WTC11 (cell line): Measurements from ENCODE around the gene GGCX. TPM values are rescaled to one million over a fixed set of nuclear protein-coding genes. Genes with fewer than 3 reads are reported as not detected.

Experiments
- ATAC-seq: fragments of 200-7000 bp; cut with Tn5 transposase; 2 replicates; pipeline ENCODE4 v1.10.0; 2021; ENCODE audit warnings: mild to moderate bottlenecking, moderate library complexity
- CTCF ChIA-PET: fragments of 300-600 bp; sonication (Branson Sonifier 250); formaldehyde crosslinking; loops from one replicate; lab custom pipeline; 2021; ENCODE audit warnings: antibody characterized with exemption; lab: Charles Lee
- POLR2A ChIA-PET: fragments of 350-600 bp; sonication (Branson Sonifier 250); formaldehyde crosslinking; loops from one replicate; lab custom pipeline; 2021; ENCODE audit warnings: antibody characterized with exemption; lab: Charles Lee
- DNase-seq: peaks from one replicate; pipeline ENCODE4 v3.0.0; 2021; ENCODE audit warnings: low spot score
- H3K27ac Mint-ChIP-seq: 2 replicates; pipeline ENCODE4 v1.8.0; 2021; ENCODE audit warnings: mixed read lengths
- H3K27me3 Mint-ChIP-seq: 2 replicates; pipeline ENCODE4 v1.8.0; 2021; ENCODE audit warnings: low read depth, mild to moderate bottlenecking, moderate library complexity, mixed read lengths
- H3K36me3 Mint-ChIP-seq: 2 replicates; pipeline ENCODE4 v1.8.0; 2021; ENCODE audit warnings: mixed read lengths
- H3K4me1 Mint-ChIP-seq: 2 replicates; pipeline ENCODE4 v1.8.0; 2022; ENCODE audit warnings: mixed read lengths
- H3K4me3 Mint-ChIP-seq: 2 replicates; pipeline ENCODE4 v1.8.0; 2021; ENCODE audit warnings: mild to moderate bottlenecking, moderate library complexity, mixed read lengths
- H3K9me3 Mint-ChIP-seq: 2 replicates; pipeline ENCODE4 v1.8.0; 2021; ENCODE audit warnings: mixed read lengths
- CREB1 ChIP-seq: sonication (generic); formaldehyde crosslinking; IDR thresholded peaks from 2 replicates; pipeline ENCODE4 v1.8.0; 2023; ENCODE audit warnings: mild to moderate bottlenecking, missing genetic modification reagents
- ELF4 ChIP-seq: sonication (generic); formaldehyde crosslinking; IDR thresholded peaks from 2 replicates; pipeline ENCODE4 v1.8.1; 2022; ENCODE audit warnings: low read depth, mild to moderate bottlenecking, moderate library complexity, missing genetic modification reagents
- EMX1 ChIP-seq: fragments of 250-450 bp; sonication (Bioruptor Pico); IDR thresholded peaks from 2 replicates; pipeline ENCODE4 v1.8.0; 2021; ENCODE audit warnings: mild to moderate bottlenecking
- GTF2I ChIP-seq: fragments of 250-450 bp; sonication (Bioruptor Pico); conservative IDR thresholded peaks from 2 replicates; pipeline ENCODE4 v1.4.0; 2021; ENCODE audit warnings: mild to moderate bottlenecking
- JUN ChIP-seq: sonication (generic); formaldehyde crosslinking; IDR thresholded peaks from 2 replicates; pipeline ENCODE4 v1.8.0; 2023; ENCODE audit warnings: mild to moderate bottlenecking, missing genetic modification reagents
- KAT7 ChIP-seq: sonication (generic); formaldehyde crosslinking; IDR thresholded peaks from 2 replicates; pipeline ENCODE4 v1.8.1; 2023; ENCODE audit warnings: missing genetic modification reagents, mild to moderate bottlenecking, borderline replicate concordance
- NFE2L1 ChIP-seq: sonication (generic); formaldehyde crosslinking; IDR thresholded peaks from 2 replicates; pipeline ENCODE4 v1.8.1; 2023; ENCODE audit warnings: missing genetic modification reagents
- NFYB ChIP-seq: sonication (generic); formaldehyde crosslinking; conservative IDR thresholded peaks from 2 replicates; pipeline ENCODE4 v1.8.0; 2022; ENCODE audit warnings: low read depth, missing genetic modification reagents
- OVOL2 ChIP-seq: fragments of 250-450 bp; sonication (Bioruptor Pico); IDR thresholded peaks from 2 replicates; pipeline ENCODE4 v1.9.0; 2021; ENCODE audit warnings: mild to moderate bottlenecking, borderline replicate concordance
- RELA ChIP-seq: sonication (generic); formaldehyde crosslinking; IDR thresholded peaks from 2 replicates; pipeline ENCODE4 v1.8.1; 2022; ENCODE audit warnings: missing genetic modification reagents, mild to moderate bottlenecking, borderline replicate concordance
- TCF7 ChIP-seq: sonication (generic); formaldehyde crosslinking; IDR thresholded peaks from 2 replicates; pipeline ENCODE4 v1.8.0; 2022; ENCODE audit warnings: mild to moderate bottlenecking, low read depth, missing genetic modification reagents, moderate library complexity
- ZNF138 ChIP-seq: sonication (generic); formaldehyde crosslinking; conservative IDR thresholded peaks from 2 replicates; pipeline ENCODE4 v1.8.1; 2022; ENCODE audit warnings: mild to moderate bottlenecking, moderate library complexity, missing genetic modification reagents
- ZNF232 ChIP-seq: sonication (generic); formaldehyde crosslinking; IDR thresholded peaks from 2 replicates; pipeline ENCODE4 v1.8.0; 2022; ENCODE audit warnings: mild to moderate bottlenecking, missing genetic modification reagents
- total RNA-seq: library from RNA; stranded (reverse); gene quantifications from 3 replicates; pipeline ENCODE4 v1.2.3, GENCODE V29; 2021
- TF ChIP-seq, protein P1 (sequence below): sonication (generic); formaldehyde crosslinking; IDR thresholded peaks from 2 replicates; pipeline ENCODE4 v1.8.0; 2022; ENCODE audit warnings: mild to moderate bottlenecking, missing genetic modification reagents
- TF ChIP-seq, protein P2 (sequence below): sonication (generic); formaldehyde crosslinking; IDR thresholded peaks from 2 replicates; pipeline ENCODE4 v1.8.0; 2023; ENCODE audit warnings: missing genetic modification reagents, mild to moderate bottlenecking, borderline replicate concordance
- TF ChIP-seq, protein P3 (sequence below): sonication (generic); formaldehyde crosslinking; IDR thresholded peaks from 2 replicates; pipeline ENCODE4 v1.8.1; 2023; ENCODE audit warnings: mild to moderate bottlenecking, missing genetic modification reagents, borderline replicate concordance
- TF ChIP-seq, protein P4 (sequence below): sonication (generic); formaldehyde crosslinking; IDR thresholded peaks from 2 replicates; pipeline ENCODE4 v1.8.0; 2022; ENCODE audit warnings: missing genetic modification reagents
- TF ChIP-seq, protein P5 (sequence below): sonication (generic); formaldehyde crosslinking; IDR thresholded peaks from 2 replicates; pipeline ENCODE4 v1.8.0; 2022; ENCODE audit warnings: mild to moderate bottlenecking, missing genetic modification reagents

GGCX gene
- total RNA-seq, 1 experiment from 2014 or later = 40.9 TPM

DNA sequence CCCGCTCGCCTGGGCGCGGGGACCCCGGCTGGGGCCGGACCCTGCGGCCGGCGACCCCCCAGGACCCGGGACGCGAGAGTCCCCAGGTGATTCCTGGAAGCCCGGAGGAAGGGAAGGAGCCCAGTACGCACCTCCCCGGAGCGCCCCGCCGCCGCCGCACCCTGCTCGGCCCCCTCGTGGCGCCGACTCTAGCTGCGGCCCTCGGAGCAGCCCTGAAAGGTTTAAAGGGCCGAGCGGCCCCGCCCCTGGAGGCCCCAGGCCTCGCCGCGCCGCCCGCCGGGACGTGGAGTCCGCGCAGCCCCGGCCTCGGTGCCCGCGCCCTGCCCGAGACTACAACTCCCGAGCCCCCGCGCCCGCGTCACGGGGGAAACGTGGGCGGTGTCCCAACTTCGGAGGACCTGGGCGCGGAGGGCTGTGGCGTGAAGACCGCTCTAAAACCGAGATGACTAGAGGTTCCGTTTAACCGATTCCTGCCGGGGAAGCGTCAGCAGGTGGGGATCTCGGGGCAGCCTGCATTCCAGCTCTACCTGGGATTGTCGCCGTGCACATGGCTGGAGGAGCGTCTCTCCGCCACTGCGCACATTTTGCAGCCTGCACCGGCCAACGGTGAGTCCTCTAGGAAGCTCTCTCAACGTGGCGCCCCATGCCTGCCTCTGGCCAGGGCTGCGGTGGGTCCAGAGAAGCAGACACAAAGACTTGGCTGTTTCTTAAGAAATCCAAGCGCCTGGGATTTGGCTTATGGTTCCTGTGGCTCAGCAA is 41.4 kb upstream of the GGCX start, which contains the start of gene TMEM150A (continued):
- TF ChIP-seq ZNF232 (CRISPR knock-in tag) (0 out of 2 replicates have a peak, but pooled peaks have one; percentile 74), JUN (CRISPR knock-in tag) (no peak), CREB1 (CRISPR knock-in tag) (no peak)
- TF ChIP-seq, protein P1, sequence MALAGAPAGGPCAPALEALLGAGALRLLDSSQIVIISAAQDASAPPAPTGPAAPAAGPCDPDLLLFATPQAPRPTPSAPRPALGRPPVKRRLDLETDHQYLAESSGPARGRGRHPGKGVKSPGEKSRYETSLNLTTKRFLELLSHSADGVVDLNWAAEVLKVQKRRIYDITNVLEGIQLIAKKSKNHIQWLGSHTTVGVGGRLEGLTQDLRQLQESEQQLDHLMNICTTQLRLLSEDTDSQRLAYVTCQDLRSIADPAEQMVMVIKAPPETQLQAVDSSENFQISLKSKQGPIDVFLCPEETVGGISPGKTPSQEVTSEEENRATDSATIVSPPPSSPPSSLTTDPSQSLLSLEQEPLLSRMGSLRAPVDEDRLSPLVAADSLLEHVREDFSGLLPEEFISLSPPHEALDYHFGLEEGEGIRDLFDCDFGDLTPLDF = no peak
- TF ChIP-seq, protein P2, sequence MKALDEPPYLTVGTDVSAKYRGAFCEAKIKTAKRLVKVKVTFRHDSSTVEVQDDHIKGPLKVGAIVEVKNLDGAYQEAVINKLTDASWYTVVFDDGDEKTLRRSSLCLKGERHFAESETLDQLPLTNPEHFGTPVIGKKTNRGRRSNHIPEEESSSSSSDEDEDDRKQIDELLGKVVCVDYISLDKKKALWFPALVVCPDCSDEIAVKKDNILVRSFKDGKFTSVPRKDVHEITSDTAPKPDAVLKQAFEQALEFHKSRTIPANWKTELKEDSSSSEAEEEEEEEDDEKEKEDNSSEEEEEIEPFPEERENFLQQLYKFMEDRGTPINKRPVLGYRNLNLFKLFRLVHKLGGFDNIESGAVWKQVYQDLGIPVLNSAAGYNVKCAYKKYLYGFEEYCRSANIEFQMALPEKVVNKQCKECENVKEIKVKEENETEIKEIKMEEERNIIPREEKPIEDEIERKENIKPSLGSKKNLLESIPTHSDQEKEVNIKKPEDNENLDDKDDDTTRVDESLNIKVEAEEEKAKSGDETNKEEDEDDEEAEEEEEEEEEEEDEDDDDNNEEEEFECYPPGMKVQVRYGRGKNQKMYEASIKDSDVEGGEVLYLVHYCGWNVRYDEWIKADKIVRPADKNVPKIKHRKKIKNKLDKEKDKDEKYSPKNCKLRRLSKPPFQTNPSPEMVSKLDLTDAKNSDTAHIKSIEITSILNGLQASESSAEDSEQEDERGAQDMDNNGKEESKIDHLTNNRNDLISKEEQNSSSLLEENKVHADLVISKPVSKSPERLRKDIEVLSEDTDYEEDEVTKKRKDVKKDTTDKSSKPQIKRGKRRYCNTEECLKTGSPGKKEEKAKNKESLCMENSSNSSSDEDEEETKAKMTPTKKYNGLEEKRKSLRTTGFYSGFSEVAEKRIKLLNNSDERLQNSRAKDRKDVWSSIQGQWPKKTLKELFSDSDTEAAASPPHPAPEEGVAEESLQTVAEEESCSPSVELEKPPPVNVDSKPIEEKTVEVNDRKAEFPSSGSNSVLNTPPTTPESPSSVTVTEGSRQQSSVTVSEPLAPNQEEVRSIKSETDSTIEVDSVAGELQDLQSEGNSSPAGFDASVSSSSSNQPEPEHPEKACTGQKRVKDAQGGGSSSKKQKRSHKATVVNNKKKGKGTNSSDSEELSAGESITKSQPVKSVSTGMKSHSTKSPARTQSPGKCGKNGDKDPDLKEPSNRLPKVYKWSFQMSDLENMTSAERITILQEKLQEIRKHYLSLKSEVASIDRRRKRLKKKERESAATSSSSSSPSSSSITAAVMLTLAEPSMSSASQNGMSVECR (CRISPR knock-in tag) = 0 out of 2 replicates have a peak, but pooled peaks have one; percentile 17
- TF ChIP-seq, protein P3, sequence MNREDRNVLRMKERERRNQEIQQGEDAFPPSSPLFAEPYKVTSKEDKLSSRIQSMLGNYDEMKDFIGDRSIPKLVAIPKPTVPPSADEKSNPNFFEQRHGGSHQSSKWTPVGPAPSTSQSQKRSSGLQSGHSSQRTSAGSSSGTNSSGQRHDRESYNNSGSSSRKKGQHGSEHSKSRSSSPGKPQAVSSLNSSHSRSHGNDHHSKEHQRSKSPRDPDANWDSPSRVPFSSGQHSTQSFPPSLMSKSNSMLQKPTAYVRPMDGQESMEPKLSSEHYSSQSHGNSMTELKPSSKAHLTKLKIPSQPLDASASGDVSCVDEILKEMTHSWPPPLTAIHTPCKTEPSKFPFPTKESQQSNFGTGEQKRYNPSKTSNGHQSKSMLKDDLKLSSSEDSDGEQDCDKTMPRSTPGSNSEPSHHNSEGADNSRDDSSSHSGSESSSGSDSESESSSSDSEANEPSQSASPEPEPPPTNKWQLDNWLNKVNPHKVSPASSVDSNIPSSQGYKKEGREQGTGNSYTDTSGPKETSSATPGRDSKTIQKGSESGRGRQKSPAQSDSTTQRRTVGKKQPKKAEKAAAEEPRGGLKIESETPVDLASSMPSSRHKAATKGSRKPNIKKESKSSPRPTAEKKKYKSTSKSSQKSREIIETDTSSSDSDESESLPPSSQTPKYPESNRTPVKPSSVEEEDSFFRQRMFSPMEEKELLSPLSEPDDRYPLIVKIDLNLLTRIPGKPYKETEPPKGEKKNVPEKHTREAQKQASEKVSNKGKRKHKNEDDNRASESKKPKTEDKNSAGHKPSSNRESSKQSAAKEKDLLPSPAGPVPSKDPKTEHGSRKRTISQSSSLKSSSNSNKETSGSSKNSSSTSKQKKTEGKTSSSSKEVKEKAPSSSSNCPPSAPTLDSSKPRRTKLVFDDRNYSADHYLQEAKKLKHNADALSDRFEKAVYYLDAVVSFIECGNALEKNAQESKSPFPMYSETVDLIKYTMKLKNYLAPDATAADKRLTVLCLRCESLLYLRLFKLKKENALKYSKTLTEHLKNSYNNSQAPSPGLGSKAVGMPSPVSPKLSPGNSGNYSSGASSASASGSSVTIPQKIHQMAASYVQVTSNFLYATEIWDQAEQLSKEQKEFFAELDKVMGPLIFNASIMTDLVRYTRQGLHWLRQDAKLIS (CRISPR knock-in tag) = no peak
- TF ChIP-seq, all 79 proteins: peak for 18

DNA sequence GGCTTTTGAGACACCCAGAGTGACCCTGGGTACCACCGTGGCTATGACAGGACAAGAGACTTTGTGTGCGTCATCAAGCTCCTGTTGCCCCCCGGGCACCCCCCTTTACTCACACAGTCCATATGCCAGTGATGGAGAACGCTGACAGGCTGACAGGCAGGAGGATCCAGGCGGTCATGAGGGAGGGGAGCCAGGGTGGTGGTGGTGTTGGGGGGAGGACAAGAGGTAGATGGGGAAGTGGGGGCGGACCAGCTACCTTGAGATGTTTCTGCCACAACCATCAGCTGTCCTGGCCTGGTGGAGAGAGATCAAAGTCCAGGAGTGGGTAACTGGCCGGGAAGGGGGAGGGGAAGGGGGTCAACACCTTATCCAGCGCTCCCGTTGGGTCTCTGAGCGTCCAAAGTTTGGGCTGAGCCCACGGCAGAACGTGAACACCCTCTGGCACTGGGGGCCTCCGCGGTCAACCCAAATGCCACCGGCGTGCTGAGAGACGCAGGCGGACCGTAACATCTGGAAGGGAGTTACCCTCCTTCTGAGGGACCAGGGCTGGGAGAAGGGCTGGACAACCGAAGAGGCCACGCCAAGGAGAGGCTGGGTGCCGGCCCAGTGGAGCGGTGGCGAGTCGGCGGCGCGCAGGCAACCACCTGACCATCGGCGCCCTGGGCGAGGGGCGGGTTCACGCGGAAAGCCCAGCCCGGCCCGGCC is 40.6 kb upstream of the GGCX start:
- peak; percentile 58 for DNase-seq
- CTCF ChIA-PET = interaction anchor here (1.6 to 2.0 kb wide), 2 partner anchors 10 to 36 kb away, joined by 7 to 11 read pairs; partner anchors contain the start of gene C2orf68

More for the DNA sequence above, 40.6 kb upstream of the GGCX start:
- POLR2A ChIA-PET = interaction anchor here (1.0 to 1.4 kb wide), 2 partner anchors 10 to 63 kb away, joined by 6 read pairs; partner anchors contain the start of genes C2orf68 and MAT2A
- Mint-ChIP-seq H3K27me3 (no peaks in the 10 kb centered on the region), H3K4me1 (peaks cover 18% of the 10 kb centered on the region), H3K4me3 (peak overlapping the region; percentile 86), H3K9me3 (no peaks in the 10 kb centered on the region), H3K36me3 (peaks cover 13% of the 10 kb centered on the region; the same call in 1 of the 2 replicates), H3K27ac (0 out of 2 replicates have a peak overlapping the region, but pooled peaks have one; percentile 15)
- peak; percentile 40 for ATAC-seq
- TF ChIP-seq ELF4 (CRISPR knock-in tag) (no peak), RELA (CRISPR knock-in tag) (peak; percentile 66; the same call in 1 of the 2 replicates), NFE2L1 (CRISPR knock-in tag) (0 out of 2 replicates have a peak, but pooled peaks have one; percentile 31), ZNF138 (CRISPR knock-in tag) (no peak), KAT7 (CRISPR knock-in tag) (0 out of 2 replicates have a peak, but pooled peaks have one; percentile 76), TCF7 (0 out of 2 replicates have a peak, but pooled peaks have one; percentile 29), EMX1 (CRISPR knock-in tag) (no peak), OVOL2 (CRISPR knock-in tag) (no peak), GTF2I (CRISPR knock-in tag) (no peak), NFYB (peak; percentile 10; the same call in 1 of the 2 replicates)
- TF ChIP-seq, protein P4, sequence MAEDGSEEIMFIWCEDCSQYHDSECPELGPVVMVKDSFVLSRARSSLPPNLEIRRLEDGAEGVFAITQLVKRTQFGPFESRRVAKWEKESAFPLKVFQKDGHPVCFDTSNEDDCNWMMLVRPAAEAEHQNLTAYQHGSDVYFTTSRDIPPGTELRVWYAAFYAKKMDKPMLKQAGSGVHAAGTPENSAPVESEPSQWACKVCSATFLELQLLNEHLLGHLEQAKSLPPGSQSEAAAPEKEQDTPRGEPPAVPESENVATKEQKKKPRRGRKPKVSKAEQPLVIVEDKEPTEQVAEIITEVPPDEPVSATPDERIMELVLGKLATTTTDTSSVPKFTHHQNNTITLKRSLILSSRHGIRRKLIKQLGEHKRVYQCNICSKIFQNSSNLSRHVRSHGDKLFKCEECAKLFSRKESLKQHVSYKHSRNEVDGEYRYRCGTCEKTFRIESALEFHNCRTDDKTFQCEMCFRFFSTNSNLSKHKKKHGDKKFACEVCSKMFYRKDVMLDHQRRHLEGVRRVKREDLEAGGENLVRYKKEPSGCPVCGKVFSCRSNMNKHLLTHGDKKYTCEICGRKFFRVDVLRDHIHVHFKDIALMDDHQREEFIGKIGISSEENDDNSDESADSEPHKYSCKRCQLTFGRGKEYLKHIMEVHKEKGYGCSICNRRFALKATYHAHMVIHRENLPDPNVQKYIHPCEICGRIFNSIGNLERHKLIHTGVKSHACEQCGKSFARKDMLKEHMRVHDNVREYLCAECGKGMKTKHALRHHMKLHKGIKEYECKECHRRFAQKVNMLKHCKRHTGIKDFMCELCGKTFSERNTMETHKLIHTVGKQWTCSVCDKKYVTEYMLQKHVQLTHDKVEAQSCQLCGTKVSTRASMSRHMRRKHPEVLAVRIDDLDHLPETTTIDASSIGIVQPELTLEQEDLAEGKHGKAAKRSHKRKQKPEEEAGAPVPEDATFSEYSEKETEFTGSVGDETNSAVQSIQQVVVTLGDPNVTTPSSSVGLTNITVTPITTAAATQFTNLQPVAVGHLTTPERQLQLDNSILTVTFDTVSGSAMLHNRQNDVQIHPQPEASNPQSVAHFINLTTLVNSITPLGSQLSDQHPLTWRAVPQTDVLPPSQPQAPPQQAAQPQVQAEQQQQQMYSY (CRISPR knock-in tag) = peak; percentile 59
- TF ChIP-seq, protein P5, sequence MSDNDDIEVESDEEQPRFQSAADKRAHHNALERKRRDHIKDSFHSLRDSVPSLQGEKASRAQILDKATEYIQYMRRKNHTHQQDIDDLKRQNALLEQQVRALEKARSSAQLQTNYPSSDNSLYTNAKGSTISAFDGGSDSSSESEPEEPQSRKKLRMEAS (CRISPR knock-in tag) = no peak
